Neural progenitor cell (in vitro differentiated cells): ENCODE measurements around the gene CYP3A4. TPM values are rescaled to one million over a fixed set of nuclear protein-coding genes. Genes with fewer than 3 reads are reported as not detected.

ENCODE experiments used
- DNase-seq: peaks from one replicate; pipeline ENCODE4 v3.0.0-alpha.2; 2016; ENCODE audit warnings: low spot score
- H2AFZ ChIP-seq: fragments of 200-600 bp; sonication (generic); replicated peaks from 2 replicates; pipeline ENCODE4 v1.6.1; 2016; ENCODE audit warnings: antibody characterized with exemption
- H3F3A ChIP-seq: fragments of 200-600 bp; sonication (generic); 2 replicates; pipeline ENCODE4 v1.6.1; 2016; ENCODE audit warnings: antibody characterized with exemption, low read depth
- H3K27ac ChIP-seq: fragments of 200-600 bp; sonication (generic); 2 replicates; pipeline ENCODE4 v1.5.1; 2016; ENCODE audit warnings: mild to moderate bottlenecking
- H3K27me3 ChIP-seq: fragments of 200-600 bp; sonication (generic); 2 replicates; pipeline ENCODE4 v1.6.1; 2016; ENCODE audit warnings: mild to moderate bottlenecking, moderate library complexity
- H3K36me3 ChIP-seq: fragments of 200-600 bp; sonication (generic); 2 replicates; pipeline ENCODE4 v1.5.1; 2016
- H3K4me1 ChIP-seq: fragments of 200-600 bp; sonication (generic); 2 replicates; pipeline ENCODE4 v1.6.1; 2016; ENCODE audit warnings: mixed run types
- H3K4me2 ChIP-seq: fragments of 200-600 bp; sonication (generic); 2 replicates; pipeline ENCODE4 v1.6.1; 2016
- H3K4me3 ChIP-seq: fragments of 200-600 bp; sonication (generic); 2 replicates; pipeline ENCODE4 v1.5.1; 2016
- H3K79me2 ChIP-seq: fragments of 200-600 bp; sonication (generic); 2 replicates; pipeline ENCODE4 v1.6.1; 2016; ENCODE audit warnings: low read depth
- H3K9ac ChIP-seq: fragments of 200-600 bp; sonication (generic); 2 replicates; pipeline ENCODE4 v1.6.1; 2016
- H3K9me3 ChIP-seq: fragments of 200-600 bp; sonication (generic); 2 replicates; pipeline ENCODE4 v1.5.1; 2016; ENCODE audit warnings: low read depth
- H4K20me1 ChIP-seq: fragments of 200-600 bp; sonication (generic); 2 replicates; pipeline ENCODE4 v1.6.1; 2016; ENCODE audit warnings: low read depth
- H3K27ac Mint-ChIP-seq: 3 replicates; pipeline ENCODE4 v1.8.0; 2021; ENCODE audit warnings: mixed read lengths
- H3K27me3 Mint-ChIP-seq: 2 replicates; pipeline ENCODE4 v1.8.0; 2022; ENCODE audit warnings: low read depth, mild to moderate bottlenecking, inconsistent platforms, moderate library complexity, mixed read lengths; ENCODE audit not compliant: insufficient read depth
- H3K36me3 Mint-ChIP-seq: 3 replicates; pipeline ENCODE4 v1.8.0; 2021; ENCODE audit warnings: mixed read lengths
- H3K4me1 Mint-ChIP-seq: 3 replicates; pipeline ENCODE4 v1.8.0; 2021; ENCODE audit warnings: mixed read lengths
- H3K4me3 Mint-ChIP-seq: 3 replicates; pipeline ENCODE4 v1.8.0; 2021; ENCODE audit warnings: mild to moderate bottlenecking, moderate library complexity, mixed read lengths
- H3K9me3 Mint-ChIP-seq: 3 replicates; pipeline ENCODE4 v1.8.0; 2020; ENCODE audit warnings: mixed read lengths
- CTCF ChIP-seq: fragments of 200-600 bp; sonication (generic); IDR thresholded peaks from 2 replicates; pipeline ENCODE4 v1.5.1; 2017; ENCODE audit warnings: antibody characterized with exemption, mild to moderate bottlenecking
- EZH2 ChIP-seq: fragments of 200-600 bp; sonication (generic); IDR thresholded peaks from 2 replicates; pipeline ENCODE4 v1.6.1; 2017; ENCODE audit warnings: antibody characterized with exemption, mild to moderate bottlenecking, moderate library complexity
- EZH2phosphoT487 ChIP-seq: fragments of 200-600 bp; sonication (generic); IDR thresholded peaks from 2 replicates; pipeline ENCODE4 v1.6.1; 2017; ENCODE audit warnings: antibody characterized with exemption
- total RNA-seq: library from RNA; depleted of rRNA; stranded (reverse); fragments of >200 nt; gene quantifications from 2 replicates; pipeline ENCODE4 v1.2.3, GENCODE V29; 2015; ENCODE audit warnings: low replicate concordance

The CYP3A4 gene
- total RNA-seq, 1 donor from 2014 or later, result not detected

GRCh38 chr7:99792967-99793366 lies 9.0 kb upstream of the CYP3A4 start:
- Histone ChIP-seq H3K4me1 (no peaks in the 10 kb centered on the region), H4K20me1 (no peaks in the 10 kb centered on the region), H3F3A (no peaks in the 10 kb centered on the region), H3K27ac (no peak overlapping the region), H3K4me3 (no peak overlapping the region), H3K9ac (no peak overlapping the region), H3K9me3 (no peaks in the 10 kb centered on the region), H3K27me3 (no peaks in the 10 kb centered on the region), H3K79me2 (no peaks in the 10 kb centered on the region), H2AFZ (no peak overlapping the region), H3K36me3 (no peaks in the 10 kb centered on the region), H3K4me2 (no peak overlapping the region)
- Mint-ChIP-seq H3K27ac (no peak overlapping the region), H3K4me1 (no peaks in the 10 kb centered on the region), H3K36me3 (no peaks in the 10 kb centered on the region), H3K4me3 (no peak overlapping the region), H3K27me3 (peaks cover 10% of the 10 kb centered on the region), H3K9me3 (no peaks in the 10 kb centered on the region)
- TF ChIP-seq EZH2phosphoT487, result no peak
- no peak for TF ChIP-seq EZH2
- no peak for TF ChIP-seq CTCF
- no peak for DNase-seq

GRCh38 chr7:99791667-99792369 lies 7.8 kb upstream of the CYP3A4 start:
- Histone ChIP-seq H3K36me3 (no peaks in the 10 kb centered on the region), H3K4me3 (no peak overlapping the region), H3K4me2 (no peak overlapping the region), H3K27me3 (no peaks in the 10 kb centered on the region), H4K20me1 (no peaks in the 10 kb centered on the region), H3F3A (no peaks in the 10 kb centered on the region), H3K27ac (no peak overlapping the region), H3K79me2 (no peaks in the 10 kb centered on the region), H3K9me3 (no peaks in the 10 kb centered on the region), H3K9ac (no peak overlapping the region), H2AFZ (no peak overlapping the region), H3K4me1 (no peaks in the 10 kb centered on the region)
- no peak for DNase-seq
- H3K4me3 Mint-ChIP-seq, result no peak overlapping the region
- H3K9me3 Mint-ChIP-seq, result no peaks in the 10 kb centered on the region
- TF ChIP-seq EZH2phosphoT487 (no peak), EZH2 (no peak), CTCF (no peak)
- H3K27me3 Mint-ChIP-seq, result peaks cover 12% of the 10 kb centered on the region
- no peak overlapping the region for H3K27ac Mint-ChIP-seq
- no peaks in the 10 kb centered on the region for H3K4me1 Mint-ChIP-seq
- no peaks in the 10 kb centered on the region for H3K36me3 Mint-ChIP-seq

- Histone ChIP-seq H3K27ac (no peak overlapping the region), H3F3A (no peaks in the 10 kb centered on the region), H3K4me1 (no peaks in the 10 kb centered on the region), H3K9ac (no peak overlapping the region), H3K9me3 (no peaks in the 10 kb centered on the region), H3K36me3 (no peaks in the 10 kb centered on the region), H2AFZ (no peak overlapping the region), H3K4me3 (no peak overlapping the region), H3K79me2 (no peaks in the 10 kb centered on the region), H3K27me3 (no peaks in the 10 kb centered on the region), H3K4me2 (no peak overlapping the region), H4K20me1 (no peaks in the 10 kb centered on the region)
- H3K4me1 Mint-ChIP-seq, result no peaks in the 10 kb centered on the region
- H3K27me3 Mint-ChIP-seq, result peaks cover 12% of the 10 kb centered on the region
- H3K36me3 Mint-ChIP-seq, result no peaks in the 10 kb centered on the region
- H3K27ac Mint-ChIP-seq, result no peak overlapping the region
- no peak for DNase-seq
- H3K4me3 Mint-ChIP-seq, result no peak overlapping the region
- TF ChIP-seq EZH2phosphoT487 (no peak), EZH2 (no peak), CTCF (no peak)
- H3K9me3 Mint-ChIP-seq, result no peaks in the 10 kb centered on the region
Measured at GRCh38 chr7:99791021-99791420, 7.0 kb upstream of the CYP3A4 start.
